GM19099 (cell line): Measurements from ENCODE around the gene ZNRF3.

Source experiments
- POLR2A ChIP-seq: IDR thresholded peaks from 3 replicates; pipeline ENCODE4 v1.6.1; 2011; ENCODE audit warnings: low read depth; ENCODE audit not compliant: insufficient read length; ENCODE audit errors: extremely low read depth

ZNRF3 gene

GRCh38 chr22:28874811-28875320 is 8.5 kb upstream of the ZNRF3 start:
- no peak for TF ChIP-seq POLR2A

- TF ChIP-seq POLR2A = no peak
These were observed 861 bp upstream of the ZNRF3 start for GRCh38 chr22:28882545-28882877.

- TF ChIP-seq POLR2A = no peak
These were observed 215 bp downstream of the ZNRF3 start for GRCh38 chr22:28883657-28883916.

GRCh38 chr22:28883917-28884746 is 760 bp downstream of the ZNRF3 start:
- no peak for TF ChIP-seq POLR2A

GRCh38 chr22:28884747-28885350 is 1.5 kb downstream of the ZNRF3 start:
- TF ChIP-seq POLR2A = no peak

- TF ChIP-seq POLR2A = no peak
These were observed 2.6 kb downstream of the ZNRF3 start for GRCh38 chr22:28885939-28886338.

GRCh38 chr22:28887725-28888459 is 4.5 kb downstream of the ZNRF3 start:
- TF ChIP-seq POLR2A = no peak

- no peak for TF ChIP-seq POLR2A
These were observed 6.2 kb downstream of the ZNRF3 start for GRCh38 chr22:28889478-28890024.

- no peak for TF ChIP-seq POLR2A
These were observed 7.9 kb downstream of the ZNRF3 start for GRCh38 chr22:28891156-28891733.

GRCh38 chr22:28892175-28892731 is 8.9 kb downstream of the ZNRF3 start:
- no peak for TF ChIP-seq POLR2A

GRCh38 chr22:28893810-28894209 is 10.4 kb downstream of the ZNRF3 start:
- no peak for TF ChIP-seq POLR2A

GRCh38 chr22:28894334-28894733 is 11.0 kb downstream of the ZNRF3 start:
- TF ChIP-seq POLR2A = no peak

- TF ChIP-seq POLR2A = no peak
These were observed 11.4 kb downstream of the ZNRF3 start for GRCh38 chr22:28894807-28895206.

- no peak for TF ChIP-seq POLR2A
These were observed 13.2 kb downstream of the ZNRF3 start for GRCh38 chr22:28896611-28897010.

- TF ChIP-seq POLR2A = no peak
These were observed 14.9 kb downstream of the ZNRF3 start for GRCh38 chr22:28898233-28898629.
